Measurements from ENCODE around the gene HOXC6. TPM values are rescaled to one million over a fixed set of nuclear protein-coding genes. Genes with fewer than 3 reads are reported as not detected.
A peak's percentile ranks its signal among the peaks of the same experiment; 100 is the strongest.

HOXC6 gene
- total and polyA plus RNA-seq, 7 donors, result not detected

DNA sequence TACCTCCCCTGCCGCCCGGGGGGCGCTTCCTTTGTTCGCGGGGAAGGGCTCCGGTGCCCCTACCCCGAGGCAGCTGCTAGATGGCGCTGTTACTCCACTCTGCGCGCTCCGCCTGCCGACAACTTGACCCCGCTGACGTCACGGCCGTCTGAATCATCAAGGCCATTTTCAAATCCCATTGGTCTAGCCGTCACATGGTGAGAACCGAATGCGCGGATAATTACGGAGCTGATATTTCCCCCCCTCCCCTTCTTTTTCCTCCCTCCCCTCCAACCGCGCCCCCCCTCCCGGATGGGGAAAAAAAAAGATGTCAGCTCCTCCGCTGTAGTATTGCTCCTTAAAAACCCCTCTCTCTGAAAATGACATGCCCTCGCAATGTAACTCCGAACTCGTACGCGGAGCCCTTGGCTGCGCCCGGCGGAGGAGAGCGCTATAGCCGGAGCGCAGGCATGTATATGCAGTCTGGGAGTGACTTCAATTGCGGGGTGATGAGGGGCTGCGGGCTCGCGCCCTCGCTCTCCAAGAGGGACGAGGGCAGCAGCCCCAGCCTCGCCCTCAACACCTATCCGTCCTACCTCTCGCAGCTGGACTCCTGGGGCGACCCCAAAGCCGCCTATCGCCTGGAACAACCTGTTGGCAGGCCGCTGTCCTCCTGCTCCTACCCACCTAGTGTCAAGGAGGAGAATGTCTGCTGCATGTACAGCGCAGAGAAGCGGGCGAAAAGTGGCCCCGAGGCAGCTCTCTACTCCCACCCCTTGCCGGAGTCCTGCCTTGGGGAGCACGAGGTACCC is 43.1 kb upstream of the HOXC6 start, which contains the start of gene HOXC10:
HOXC10 (plus strand) TSS at position 246 of the 791 bp plus-strand sequence; CDS start at position 360, 114 bp downstream.
- peak; percentile 88 for DNase-seq

DNA sequence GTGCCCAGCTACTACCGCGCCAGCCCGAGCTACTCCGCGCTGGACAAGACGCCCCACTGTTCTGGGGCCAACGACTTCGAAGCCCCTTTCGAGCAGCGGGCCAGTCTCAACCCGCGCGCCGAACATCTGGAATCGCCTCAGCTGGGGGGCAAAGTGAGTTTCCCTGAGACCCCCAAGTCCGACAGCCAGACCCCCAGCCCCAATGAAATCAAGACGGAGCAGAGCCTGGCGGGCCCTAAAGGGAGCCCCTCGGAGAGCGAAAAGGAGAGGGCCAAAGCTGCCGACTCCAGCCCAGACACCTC is 42.6 kb upstream of the HOXC6 start:
- intact Hi-C loops (cut with DNase I), result no loop called here
- peaks cover 0 to 32% (median 21%) of the 10 kb centered on the region in 4 donors for H3K4me1 ChIP-seq
- H3K27me3 ChIP-seq, result peaks cover 83 to 100% (median 99%) of the 10 kb centered on the region in 3 donors
- no peaks in the 10 kb centered on the region for H3K36me3 ChIP-seq
- no peak for DNase-seq
- H3K27ac ChIP-seq, result no peak overlapping the region
- TF ChIP-seq POLR2A (IDR thresholded peaks at IDR 0.05) (no peak), POLR2AphosphoS5 (IDR thresholded peaks at IDR 0.05) (no peak), EP300 (IDR thresholded peaks at IDR 0.05) (no peak)
- TF ChIP-seq, protein P1, sequence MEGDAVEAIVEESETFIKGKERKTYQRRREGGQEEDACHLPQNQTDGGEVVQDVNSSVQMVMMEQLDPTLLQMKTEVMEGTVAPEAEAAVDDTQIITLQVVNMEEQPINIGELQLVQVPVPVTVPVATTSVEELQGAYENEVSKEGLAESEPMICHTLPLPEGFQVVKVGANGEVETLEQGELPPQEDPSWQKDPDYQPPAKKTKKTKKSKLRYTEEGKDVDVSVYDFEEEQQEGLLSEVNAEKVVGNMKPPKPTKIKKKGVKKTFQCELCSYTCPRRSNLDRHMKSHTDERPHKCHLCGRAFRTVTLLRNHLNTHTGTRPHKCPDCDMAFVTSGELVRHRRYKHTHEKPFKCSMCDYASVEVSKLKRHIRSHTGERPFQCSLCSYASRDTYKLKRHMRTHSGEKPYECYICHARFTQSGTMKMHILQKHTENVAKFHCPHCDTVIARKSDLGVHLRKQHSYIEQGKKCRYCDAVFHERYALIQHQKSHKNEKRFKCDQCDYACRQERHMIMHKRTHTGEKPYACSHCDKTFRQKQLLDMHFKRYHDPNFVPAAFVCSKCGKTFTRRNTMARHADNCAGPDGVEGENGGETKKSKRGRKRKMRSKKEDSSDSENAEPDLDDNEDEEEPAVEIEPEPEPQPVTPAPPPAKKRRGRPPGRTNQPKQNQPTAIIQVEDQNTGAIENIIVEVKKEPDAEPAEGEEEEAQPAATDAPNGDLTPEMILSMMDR (IDR thresholded peaks at IDR 0.05), result no peak
- peak overlapping the region in 2 of 4 donors; percentile 13 to 17 for H3K4me3 ChIP-seq
- 6 to 31% methylated on average over 21 of the region's 21 CpGs for WGBS, 2 donors
- no peaks in the 10 kb centered on the region for H3K9me3 ChIP-seq

More for the DNA sequence above, 43.1 kb upstream of the HOXC6 start, which contains the start of gene HOXC10:
- Histone ChIP-seq H3K4me1 (peaks cover 0 to 32% (median 21%) of the 10 kb centered on the region in 4 donors), H3K4me3 (peak within 1 kb of the TSS in 3 of 4 donors; percentile 6 to 17 (median 13)), H3K27me3 (peaks cover 79 to 100% (median 99%) of the 10 kb centered on the region in 3 donors), H3K9me3 (no peaks in the 10 kb centered on the region), H3K27ac (no peak within 1 kb of the TSS), H3K36me3 (no peaks in the 10 kb centered on the region)
- TF ChIP-seq EP300 (IDR thresholded peaks at IDR 0.05), result no peak
- no peak for TF ChIP-seq POLR2A (IDR thresholded peaks at IDR 0.05)
- TF ChIP-seq POLR2AphosphoS5 (IDR thresholded peaks at IDR 0.05), result peak in 1 of 4 donors; percentile 22
- TF ChIP-seq, protein P1 (IDR thresholded peaks at IDR 0.05), result peak in 1 of 4 experiments; percentile 28
- intact Hi-C loops (cut with DNase I), result no loop called here
- WGBS, 2 donors, result 4 to 16% methylated on average over 55 of the region's 55 CpGs

DNA sequence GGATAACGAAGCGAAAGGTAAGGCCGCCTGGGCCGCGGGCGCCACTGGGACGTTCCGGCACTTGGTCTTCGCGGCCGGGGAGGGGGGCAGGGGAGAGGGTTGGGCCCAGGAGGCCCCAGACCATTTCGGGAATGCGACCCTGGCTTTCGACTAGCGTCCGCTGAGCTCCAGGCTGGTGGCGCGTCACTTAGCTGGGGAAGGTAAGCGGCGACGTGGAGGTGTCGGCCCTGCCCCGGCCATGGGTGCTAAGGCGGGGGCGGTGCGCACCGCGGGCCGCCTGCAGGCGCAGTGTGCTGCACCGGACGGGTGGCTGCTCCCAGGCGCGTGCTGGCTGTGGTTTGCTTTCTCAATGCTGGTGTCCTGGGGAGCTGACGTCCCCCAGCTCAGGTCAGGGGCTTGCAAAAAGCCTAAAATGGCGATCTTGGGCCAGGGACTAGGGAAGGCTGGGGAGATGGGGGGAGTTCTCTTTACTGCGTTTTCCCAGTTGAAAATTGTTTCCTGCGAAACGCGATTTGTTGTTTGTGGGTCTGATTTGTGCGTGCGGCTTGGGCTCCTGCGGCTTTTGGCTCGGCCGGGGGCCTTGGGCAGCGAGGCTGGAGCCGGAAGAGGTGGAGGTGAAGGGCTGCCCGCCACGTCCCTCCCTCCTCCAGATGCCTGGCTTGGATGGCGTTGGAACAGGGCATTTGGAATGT is 42.1 kb upstream of the HOXC6 start:
- WGBS, 2 donors, result 3 to 9% methylated on average over 50 of the region's 50 CpGs
- TF ChIP-seq, protein P1 (IDR thresholded peaks at IDR 0.05), result no peak
- TF ChIP-seq POLR2A (IDR thresholded peaks at IDR 0.05), result no peak
- no peak for TF ChIP-seq EP300 (IDR thresholded peaks at IDR 0.05)
- TF ChIP-seq POLR2AphosphoS5 (IDR thresholded peaks at IDR 0.05), result no peak
- H3K9me3 ChIP-seq, result no peaks in the 10 kb centered on the region
- peaks cover 0 to 32% (median 21%) of the 10 kb centered on the region in 4 donors for H3K4me1 ChIP-seq
- no peak for DNase-seq
- intact Hi-C loops (cut with DNase I), result no loop called here
- no peak overlapping the region for H3K27ac ChIP-seq
- peaks cover 85 to 100% (median 99%) of the 10 kb centered on the region in 3 donors for H3K27me3 ChIP-seq
- H3K4me3 ChIP-seq, result peak overlapping the region in 2 of 4 donors; percentile 13 to 17
- no peaks in the 10 kb centered on the region for H3K36me3 ChIP-seq

DNA sequence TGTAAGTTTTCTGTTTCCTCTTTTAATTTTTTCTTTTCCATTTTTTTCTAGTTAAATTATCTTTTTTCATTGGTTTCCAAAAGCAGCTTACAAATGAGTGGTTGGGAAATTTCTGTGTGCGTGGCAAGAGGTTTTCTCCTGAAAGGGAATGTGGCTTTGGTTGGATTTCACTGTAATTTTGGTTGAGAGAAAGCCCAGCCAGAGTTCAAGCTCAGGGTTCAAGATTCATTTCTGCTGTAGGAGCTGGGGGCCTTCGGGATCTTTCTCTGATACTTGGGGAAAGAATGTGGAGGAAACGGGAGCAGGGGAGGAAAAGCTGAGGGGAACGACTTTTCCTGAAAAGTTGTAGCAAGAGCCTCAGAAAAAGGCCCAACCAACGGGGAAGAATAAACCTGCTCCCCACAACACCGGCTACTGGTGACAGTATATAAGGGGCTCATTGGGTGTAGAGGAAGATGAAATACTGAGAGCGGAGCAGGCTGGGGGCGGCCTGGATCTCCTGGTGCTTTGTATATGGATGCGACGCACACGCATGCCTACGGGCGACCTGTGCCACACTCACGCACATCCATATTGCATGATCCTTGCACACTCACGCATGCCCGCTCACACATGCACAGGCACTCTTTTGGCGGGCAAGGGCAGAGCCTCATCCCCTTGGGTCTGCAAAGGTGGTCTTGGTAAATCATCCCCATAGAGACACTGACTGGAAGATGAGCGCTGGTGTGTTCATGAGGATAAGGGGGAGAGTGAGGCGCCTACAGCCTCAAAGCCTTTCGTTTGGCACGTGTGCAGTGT is 41.4 kb upstream of the HOXC6 start:
- Histone ChIP-seq H3K36me3 (no peaks in the 10 kb centered on the region), H3K27me3 (peaks cover 89 to 100% (median 100%) of the 10 kb centered on the region in 3 donors), H3K27ac (no peak overlapping the region), H3K4me1 (peaks cover 0 to 32% (median 21%) of the 10 kb centered on the region in 4 donors), H3K9me3 (no peaks in the 10 kb centered on the region), H3K4me3 (no peak overlapping the region)
- 32 to 50% methylated on average over 21 of the region's 21 CpGs for WGBS, 2 donors
- TF ChIP-seq, protein P1 (IDR thresholded peaks at IDR 0.05), result no peak
- TF ChIP-seq POLR2A (IDR thresholded peaks at IDR 0.05) (no peak), EP300 (IDR thresholded peaks at IDR 0.05) (no peak), POLR2AphosphoS5 (IDR thresholded peaks at IDR 0.05) (no peak)
- DNase-seq, result no peak
- intact Hi-C loops (cut with DNase I), result no loop called here
